Endothelial cell of umbilical vein (primary cell): ENCODE data around the gene RCAN1. TPM values are rescaled to one million over a fixed set of nuclear protein-coding genes. Genes with fewer than 3 reads are reported as not detected.

Source experiments
- BruUV-seq: library from RNA; stranded (reverse); fragments of 400-500 nt; replicated peaks from 2 replicates; lab custom pipeline; 2021; lab: Mats Ljungman, UMichigan
- CTCF ChIA-PET: fragments of 300-600, 350-600 bp; sonication (Branson Sonifier 250); formaldehyde crosslinking; loops from one replicate; lab custom pipeline; 2021; ENCODE audit warnings: antibody characterized with exemption, inconsistent platforms; lab: Charles Lee
- POLR2A ChIA-PET: fragments of 300-600, 350-600 bp; sonication (Branson Sonifier 250); formaldehyde crosslinking; loops from one replicate; lab custom pipeline; 2021; ENCODE audit warnings: antibody characterized with exemption, inconsistent platforms; lab: Charles Lee
- DNase-seq: peaks from one replicate; pipeline ENCODE4 v3.0.0-alpha.2; 2011; ENCODE audit warnings: low read depth, low spot score
- FAIRE-seq: peaks from 2 replicates; lab custom pipeline; 2011; peaks lifted over from hg19 to GRCh38; lab: Jason Lieb, UNC
- H2AFZ ChIP-seq: 2 replicates; pipeline ENCODE4 v1.6.0; 2012; ENCODE audit warnings: low read depth, low read length, control low read depth, inconsistent platforms
- H3K27ac ChIP-seq: 2 replicates; pipeline ENCODE4 v1.5.1; 2011; ENCODE audit warnings: low read depth, mild to moderate bottlenecking, control low read depth, low read length, moderate library complexity; ENCODE audit not compliant: insufficient read depth
- H3K27me3 ChIP-seq, 2 experiments: 2 replicates each; pipeline versions ENCODE4 v1.6.0 to v1.6.1; 2011; ENCODE audit warnings: low read length in 2 of 2, mixed read lengths in 1 of 2; ENCODE audit not compliant: control insufficient read depth in 2 of 2, insufficient read depth in 2 of 2
- H3K36me3 ChIP-seq, 2 experiments: 2 replicates in 1 of 2; 3 replicates in 1 of 2; pipeline ENCODE4 v1.5.1; 2011; ENCODE audit warnings: low read length in 2 of 2, mild to moderate bottlenecking in 1 of 2, moderate library complexity in 1 of 2; ENCODE audit not compliant: control insufficient read depth in 2 of 2, insufficient read depth in 2 of 2; ENCODE audit errors: extremely low read depth in 1 of 2
- H3K4me1 ChIP-seq: 3 replicates; pipeline ENCODE4 v1.5.1; 2011; ENCODE audit warnings: mild to moderate bottlenecking, low read length; ENCODE audit not compliant: control insufficient read depth, insufficient read depth; ENCODE audit errors: extremely low read depth
- H3K4me2 ChIP-seq: 2 replicates; pipeline ENCODE4 v1.6.1; 2011; ENCODE audit warnings: low read length, control low read depth, mixed read lengths; ENCODE audit not compliant: insufficient read depth
- H3K4me3 ChIP-seq, 3 experiments: fragments of 200-600 bp in 1 of 3; sonication (generic), shearing (Covaris generic) in 1 of 3; replicated peaks in 1 of 3; 2 replicates each; pipeline ENCODE4 v1.5.1; 2011 to 2016; ENCODE audit warnings: control low read depth in 3 of 3, low read length in 3 of 3, mild to moderate bottlenecking in 2 of 3, inconsistent platforms in 1 of 3, low read depth in 1 of 3, moderate library complexity in 1 of 3; ENCODE audit not compliant: insufficient read depth in 1 of 3
- H3K79me2 ChIP-seq: 2 replicates; pipeline ENCODE4 v1.6.0; 2012; ENCODE audit warnings: low read length, inconsistent platforms; ENCODE audit not compliant: control insufficient read depth, insufficient read depth
- H3K9ac ChIP-seq: replicated peaks from 2 replicates; pipeline ENCODE3; 2011; ENCODE audit warnings: low read length, control low read depth; ENCODE audit not compliant: insufficient read depth; ENCODE audit errors: extremely low read depth
- H3K9me1 ChIP-seq: replicated peaks from 3 replicates; pipeline ENCODE4 v1.6.0; 2011; ENCODE audit warnings: mild to moderate bottlenecking, low read length; ENCODE audit not compliant: control insufficient read depth, insufficient read depth; ENCODE audit errors: extremely low read depth
- H3K9me3 ChIP-seq: replicated peaks from 2 replicates; pipeline ENCODE4 v1.5.1; 2012; ENCODE audit warnings: low read length, inconsistent platforms; ENCODE audit not compliant: control insufficient read depth, insufficient read depth
- H4K20me1 ChIP-seq: replicated peaks from 2 replicates; pipeline ENCODE3; 2011; ENCODE audit warnings: mild to moderate bottlenecking, low read length; ENCODE audit not compliant: control insufficient read depth, insufficient read depth; ENCODE audit errors: extremely low read depth
- CTCF ChIP-seq, 2 donors: IDR thresholded peaks; 1 replicate in 1 of 2; 2 replicates in 1 of 2; pipeline ENCODE4 v1.5.1; 2011; ENCODE audit warnings: low read length in 2 of 2, mild to moderate bottlenecking in 2 of 2, moderate library complexity in 2 of 2, control low read depth in 1 of 2, inconsistent platforms in 1 of 2, low read depth in 1 of 2; ENCODE audit not compliant: insufficient read depth in 1 of 2; ENCODE audit errors: extremely low read depth in 1 of 2
- EZH2 ChIP-seq: IDR thresholded peaks from 2 replicates; pipeline ENCODE4 v1.6.1; 2012; ENCODE audit warnings: borderline replicate concordance, low read depth, mild to moderate bottlenecking, moderate library complexity, low read length, inconsistent platforms; ENCODE audit not compliant: severe bottlenecking
- FOS ChIP-seq: IDR thresholded peaks from 2 replicates; pipeline ENCODE4 v1.6.1; 2011; ENCODE audit warnings: mild to moderate bottlenecking, low read length, moderate library complexity, borderline replicate concordance; ENCODE audit not compliant: insufficient read depth
- GATA2 ChIP-seq: IDR thresholded peaks from 2 replicates; pipeline ENCODE4 v1.7.0; 2011; ENCODE audit warnings: low read depth, mild to moderate bottlenecking, moderate library complexity, mixed read lengths, low read length; ENCODE audit not compliant: insufficient read length, insufficient read depth
- JUN ChIP-seq: IDR thresholded peaks from 2 replicates; pipeline ENCODE4 v1.6.1; 2011; ENCODE audit warnings: borderline replicate concordance, low read depth; ENCODE audit not compliant: insufficient read length, insufficient read depth
- MAX ChIP-seq: IDR thresholded peaks from 2 replicates; pipeline ENCODE4 v1.6.1; 2011; ENCODE audit not compliant: insufficient read depth, insufficient read length
- MYC ChIP-seq: IDR thresholded peaks from one replicate; pipeline ENCODE4 v1.6.1; 2011; ENCODE audit warnings: mild to moderate bottlenecking, low read depth, low read length
- POLR2A ChIP-seq: IDR thresholded peaks from 2 replicates; pipeline ENCODE4 v1.6.1; 2012; ENCODE audit warnings: low read depth, mild to moderate bottlenecking, control low read depth, low read length
- POLR2AphosphoS5 ChIP-seq: IDR thresholded peaks from 2 replicates; pipeline ENCODE4 v1.6.1; 2012; ENCODE audit warnings: low read depth, mild to moderate bottlenecking, control low read depth, low read length, moderate library complexity; ENCODE audit not compliant: insufficient read depth
- dilution Hi-C: fragments of 300-500 bp; cut with MboI; formaldehyde crosslinking; loops from one replicate; pipeline ENCODE4 v1.15.0; 2019; ENCODE audit warnings: low sequenced_read_pairs; ENCODE audit not compliant: extremely low pct_ligation_motif_present
- intact Hi-C: fragments of 100-400 bp; cut with micrococcal nuclease; formaldehyde crosslinking; loops from one replicate; pipeline ENCODE4 v1.10.0; 2022
- polyA plus RNA-seq, 4 experiments: library from polyadenylated mRNA; depleted of rRNA in 3 of 4; stranded (reverse) in 3 of 4; unstranded in 1 of 4; fragments of >200 nt; gene quantifications; 2 replicates each; pipeline versions ENCODE4 v1.2.1 to v1.2.3, GENCODE V29; 2011 to 2012; ENCODE audit warnings: missing spikeins in 1 of 4
- total RNA-seq: library from RNA; stranded (reverse); gene quantifications from 2 replicates; pipeline ENCODE4 v1.2.3, GENCODE V29; 2021

RCAN1 gene
- total and polyA plus RNA-seq, 2 donors (not counting 3 experiments of a cell fraction or from before 2014, with no cell fraction given) = 9.7 to 16.5 TPM

- dilution Hi-C loops = no loop called here
- FAIRE-seq = no peak
- POLR2A ChIA-PET = no interaction called here
Measured at GRCh38 chr21:34500191-34500590, 114.7 kb downstream of the RCAN1 start.

More at GRCh38 chr21:34500191-34500590, 114.7 kb downstream of the RCAN1 start:
- Histone ChIP-seq H2AFZ (no peak overlapping the region), H3K79me2 (no peaks in the 10 kb centered on the region), H3K9me3 (no peaks in the 10 kb centered on the region), H3K36me3 (no peaks in the 10 kb centered on the region), H3K4me3 (no peak overlapping the region), H3K27ac (no peak overlapping the region), H3K9ac (no peak overlapping the region), H3K4me1 (no peaks in the 10 kb centered on the region), H3K4me2 (no peak overlapping the region), H4K20me1 (no peaks in the 10 kb centered on the region), H3K27me3 (peaks cover 19 to 21% of the 10 kb centered on the region in 2 experiments), H3K9me1 (no peaks in the 10 kb centered on the region)
- TF ChIP-seq MAX = no peak
- TF ChIP-seq GATA2 = no peak
- no peak for TF ChIP-seq EZH2
- TF ChIP-seq POLR2AphosphoS5 = no peak
- TF ChIP-seq POLR2A = no peak
- TF ChIP-seq JUN = no peak
- no peak for TF ChIP-seq FOS
- TF ChIP-seq MYC = no peak
- TF ChIP-seq CTCF (IDR thresholded peaks at IDR 0.05; ENCODE audit: extremely low read depth in 1 of 2, insufficient read depth in 1 of 2, low read depth in 1 of 2, low read length in 2 of 2) = no peak
- BruUV-seq = no TSS peak
- no peak for DNase-seq
- CTCF ChIA-PET = interaction anchor here (1.4 to 4.0 kb wide), 3 partner anchors 10 to 83 kb away, joined by 4 to 34 read pairs (median 5); partner anchors contain the start of gene KCNE1
- intact Hi-C loops = no loop called here
